Neuron (in vitro differentiated cells): ENCODE measurements around the gene BDNF.

ENCODE experiments used
- H2AFZ ChIP-seq: one replicate; pipeline ENCODE4 v1.6.1; 2013; ENCODE audit warnings: low read depth, mild to moderate bottlenecking, inconsistent platforms, low read length, moderate library complexity
- H3K27me3 ChIP-seq: one replicate; pipeline ENCODE4 v1.6.1; 2013; ENCODE audit warnings: low read length; ENCODE audit not compliant: insufficient read depth
- H3K36me3 ChIP-seq: one replicate; pipeline ENCODE4 v1.6.1; 2013; ENCODE audit warnings: low read length; ENCODE audit not compliant: insufficient read depth
- H3K4me1 ChIP-seq: one replicate; pipeline ENCODE4 v1.6.1; 2013; ENCODE audit warnings: low read length; ENCODE audit not compliant: insufficient read depth
- H3K4me3 ChIP-seq: 2 replicates; pipeline ENCODE4 v1.5.1; 2013; ENCODE audit warnings: mild to moderate bottlenecking, low read length, moderate library complexity
- H3K9me3 ChIP-seq: one replicate; pipeline ENCODE4 v1.6.1; 2013; ENCODE audit warnings: low read length

Gene BDNF

DNA sequence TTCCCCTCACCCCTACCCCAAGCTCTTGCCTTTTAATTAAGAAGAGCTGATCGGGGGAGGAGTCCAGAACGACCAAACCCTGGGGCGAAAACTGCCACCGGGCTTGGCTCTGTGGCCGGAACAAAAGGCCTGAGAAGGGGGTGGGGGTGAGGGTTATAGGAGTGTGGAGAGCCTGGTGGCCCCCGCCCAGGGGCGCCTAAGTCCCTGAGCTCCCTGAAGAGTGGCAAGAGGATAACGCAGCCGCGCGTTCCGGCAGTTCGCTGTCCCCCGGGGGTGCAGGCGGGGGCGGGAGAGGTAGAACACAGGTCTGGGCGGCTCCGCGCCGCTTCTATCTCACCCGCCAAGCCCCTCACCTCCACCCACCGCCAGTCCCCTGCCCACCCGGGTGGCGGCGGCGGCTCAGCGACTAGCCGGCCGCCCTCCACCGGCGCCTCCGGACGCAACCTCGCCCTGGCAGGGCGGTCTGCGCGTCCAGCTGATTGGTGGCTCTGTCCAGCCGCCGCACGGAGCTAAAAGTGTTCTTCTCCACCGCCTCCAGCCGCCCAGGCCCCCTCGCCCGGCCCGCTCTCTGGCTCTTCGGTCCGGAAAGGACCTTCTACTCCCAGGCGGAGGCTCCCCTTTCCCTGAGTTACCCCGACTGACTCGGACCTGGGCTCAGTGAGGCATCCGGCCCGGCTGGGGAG is 18.7 kb upstream of the BDNF start:
- Histone ChIP-seq H3K36me3 (no peaks in the 10 kb centered on the region), H3K9me3 (no peaks in the 10 kb centered on the region), H2AFZ (peak overlapping the region; percentile 83), H3K27me3 (peaks cover 42% of the 10 kb centered on the region), H3K4me3 (peak overlapping the region; percentile 75), H3K4me1 (peaks cover 16% of the 10 kb centered on the region)

GRCh38 chr11:27718346-27718862 is 18.1 kb upstream of the BDNF start:
- no peaks in the 10 kb centered on the region for H3K36me3 ChIP-seq
- peaks cover 16% of the 10 kb centered on the region for H3K4me1 ChIP-seq
- no peaks in the 10 kb centered on the region for H3K9me3 ChIP-seq
- peak overlapping the region; percentile 75 for H3K4me3 ChIP-seq
- H3K27me3 ChIP-seq, result peaks cover 37% of the 10 kb centered on the region
- H2AFZ ChIP-seq, result peak overlapping the region; percentile 83

GRCh38 chr11:27717801-27718229 is 17.6 kb upstream of the BDNF start:
- Histone ChIP-seq H3K4me3 (peak overlapping the region; percentile 75), H3K9me3 (no peaks in the 10 kb centered on the region), H3K27me3 (peaks cover 32% of the 10 kb centered on the region), H3K36me3 (no peaks in the 10 kb centered on the region), H2AFZ (peak overlapping the region; percentile 42), H3K4me1 (peaks cover 16% of the 10 kb centered on the region)

- H3K9me3 ChIP-seq, result no peaks in the 10 kb centered on the region
- H3K4me3 ChIP-seq, result peak overlapping the region; percentile 75
- no peaks in the 10 kb centered on the region for H3K36me3 ChIP-seq
- peak overlapping the region; percentile 42 for H2AFZ ChIP-seq
- H3K4me1 ChIP-seq, result peaks cover 16% of the 10 kb centered on the region
- peaks cover 30% of the 10 kb centered on the region for H3K27me3 ChIP-seq
Measured at GRCh38 chr11:27717377-27717776, 17.1 kb upstream of the BDNF start.

DNA sequence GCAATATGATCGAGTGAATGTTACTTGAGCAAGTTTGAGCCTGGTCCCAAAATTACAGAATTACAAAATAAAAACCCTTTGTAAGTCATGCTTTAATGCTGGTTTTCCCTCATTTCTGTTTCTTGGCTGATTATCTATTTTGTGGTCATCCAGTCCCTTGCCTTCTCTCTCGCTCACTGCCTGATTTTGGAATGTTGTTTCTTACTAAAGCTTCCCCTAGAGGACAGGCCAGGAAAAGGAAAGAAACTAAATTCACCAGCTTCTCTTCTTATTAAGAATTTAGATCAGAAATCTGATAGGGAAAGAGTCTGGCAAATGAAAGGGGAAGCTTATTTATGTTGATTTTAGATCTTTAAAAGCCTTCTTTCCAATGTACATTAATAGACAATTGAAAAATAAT is 16.6 kb upstream of the BDNF start:
- Histone ChIP-seq H3K9me3 (no peaks in the 10 kb centered on the region), H2AFZ (no peak overlapping the region), H3K36me3 (no peaks in the 10 kb centered on the region), H3K27me3 (peaks cover 27% of the 10 kb centered on the region), H3K4me1 (peaks cover 12% of the 10 kb centered on the region), H3K4me3 (no peak overlapping the region)

- Histone ChIP-seq H3K36me3 (no peaks in the 10 kb centered on the region), H3K4me3 (no peak overlapping the region), H2AFZ (no peak overlapping the region), H3K4me1 (peaks cover 8% of the 10 kb centered on the region), H3K9me3 (no peaks in the 10 kb centered on the region), H3K27me3 (peaks cover 21% of the 10 kb centered on the region)
Measured at GRCh38 chr11:27716216-27716615, 16.0 kb upstream of the BDNF start.

- Histone ChIP-seq H3K4me3 (no peak overlapping the region), H3K9me3 (no peaks in the 10 kb centered on the region), H3K4me1 (no peaks in the 10 kb centered on the region), H2AFZ (no peak overlapping the region), H3K27me3 (peaks cover 7% of the 10 kb centered on the region), H3K36me3 (no peaks in the 10 kb centered on the region)
Measured at GRCh38 chr11:27711725-27712124, 11.5 kb upstream of the BDNF start.

DNA sequence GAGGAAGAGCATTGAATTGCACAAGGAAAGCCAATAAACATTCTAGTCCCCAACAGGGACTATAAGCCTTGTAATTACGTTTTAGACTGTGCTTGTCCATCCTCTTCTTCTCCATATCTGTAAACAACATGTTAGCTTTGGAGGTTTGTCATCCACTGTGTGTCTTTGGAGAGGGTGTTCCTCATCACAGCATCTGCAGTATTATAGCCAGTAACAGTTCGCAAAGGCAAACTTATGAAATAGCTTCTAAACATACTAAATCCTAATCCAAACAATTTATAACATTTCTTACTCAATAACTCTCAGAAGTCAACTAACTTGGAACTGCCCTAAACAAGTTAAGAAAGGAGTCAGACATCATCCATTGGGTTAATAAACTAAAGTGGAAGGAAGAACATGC is 10.3 kb upstream of the BDNF start:
- H3K9me3 ChIP-seq, result no peaks in the 10 kb centered on the region
- no peak overlapping the region for H3K4me3 ChIP-seq
- no peaks in the 10 kb centered on the region for H3K36me3 ChIP-seq
- peaks cover 7% of the 10 kb centered on the region for H3K27me3 ChIP-seq
- H2AFZ ChIP-seq, result no peak overlapping the region
- H3K4me1 ChIP-seq, result no peaks in the 10 kb centered on the region

GRCh38 chr11:27707676-27708075 is 7.4 kb upstream of the BDNF start:
- no peaks in the 10 kb centered on the region for H3K4me1 ChIP-seq
- no peaks in the 10 kb centered on the region for H3K36me3 ChIP-seq
- no peaks in the 10 kb centered on the region for H3K9me3 ChIP-seq
- no peak overlapping the region for H3K4me3 ChIP-seq
- H3K27me3 ChIP-seq, result peaks cover 12% of the 10 kb centered on the region
- H2AFZ ChIP-seq, result no peak overlapping the region

- no peaks in the 10 kb centered on the region for H3K9me3 ChIP-seq
- H3K36me3 ChIP-seq, result no peaks in the 10 kb centered on the region
- H3K4me1 ChIP-seq, result peaks cover 6% of the 10 kb centered on the region
- peaks cover 25% of the 10 kb centered on the region for H3K27me3 ChIP-seq
- no peak overlapping the region for H3K4me3 ChIP-seq
- no peak overlapping the region for H2AFZ ChIP-seq
Measured at GRCh38 chr11:27705873-27706820, 5.9 kb upstream of the BDNF start.

DNA sequence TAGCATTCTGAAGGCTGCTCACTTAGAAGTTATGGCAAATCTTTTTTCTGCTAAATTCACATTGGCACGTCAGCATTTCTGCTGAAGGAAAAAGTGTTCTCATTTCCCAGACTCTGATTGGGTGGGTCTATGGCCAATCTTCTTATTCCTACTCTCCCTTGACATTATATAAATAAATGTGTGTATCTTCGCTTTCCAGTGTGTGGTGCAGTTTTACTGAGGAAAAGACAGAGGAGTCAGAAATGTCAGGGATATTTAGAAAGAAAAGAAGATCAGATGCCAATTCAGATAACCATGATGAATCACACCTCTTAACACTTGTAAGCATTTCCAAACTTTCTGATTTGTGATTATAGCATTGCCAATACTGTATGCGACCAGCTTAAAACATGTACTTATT is 3.2 kb upstream of the BDNF start:
- H2AFZ ChIP-seq, result no peak overlapping the region
- peaks cover 24% of the 10 kb centered on the region for H3K4me1 ChIP-seq
- no peaks in the 10 kb centered on the region for H3K36me3 ChIP-seq
- no peak overlapping the region for H3K4me3 ChIP-seq
- peaks cover 44% of the 10 kb centered on the region for H3K27me3 ChIP-seq
- H3K9me3 ChIP-seq, result no peaks in the 10 kb centered on the region

DNA sequence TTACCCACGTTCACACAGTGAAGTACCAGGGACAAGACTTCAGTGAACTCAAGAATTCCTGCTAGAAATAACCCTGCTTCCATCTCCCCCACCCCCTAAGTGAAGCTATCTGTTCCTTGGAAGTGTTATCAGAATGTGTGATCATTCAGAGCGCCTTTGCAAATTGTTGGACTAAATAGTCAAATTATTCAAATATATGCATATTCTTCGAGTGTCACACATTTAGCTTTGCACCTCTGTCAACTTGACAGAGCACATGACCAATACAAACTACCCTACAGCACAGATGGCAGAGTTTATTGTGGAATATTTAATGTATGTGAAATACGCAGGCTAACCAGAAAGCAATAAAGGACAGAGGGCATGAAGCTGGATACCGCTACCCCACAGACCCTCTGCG is 2.6 kb upstream of the BDNF start:
- H2AFZ ChIP-seq, result no peak overlapping the region
- H3K4me3 ChIP-seq, result no peak overlapping the region
- H3K9me3 ChIP-seq, result no peaks in the 10 kb centered on the region
- H3K36me3 ChIP-seq, result no peaks in the 10 kb centered on the region
- peaks cover 44% of the 10 kb centered on the region for H3K27me3 ChIP-seq
- peaks cover 24% of the 10 kb centered on the region for H3K4me1 ChIP-seq
